Choroid plexus epithelial cell (primary cell): Measurements from ENCODE around the gene NCLN.
"Not testable (repeated sequence)": the region's sequence is repeated elsewhere in the genome, so short reads cannot be mapped to it uniquely, and the experiment has no call there.

Experiments
- DNase-seq: peaks from one replicate; pipeline ENCODE4 v3.0.0-alpha.2; 2010; ENCODE audit warnings: low read depth
- H3K4me3 ChIP-seq: 2 replicates; pipeline ENCODE4 v1.5.1; 2011; ENCODE audit warnings: low read depth, mild to moderate bottlenecking, control low read depth, low read length, moderate library complexity
- CTCF ChIP-seq: conservative IDR thresholded peaks from 2 replicates; pipeline ENCODE4 v1.5.1; 2011; ENCODE audit warnings: low read depth, mild to moderate bottlenecking, control low read depth, inconsistent platforms, low read length, moderate library complexity

NCLN gene

DNA sequence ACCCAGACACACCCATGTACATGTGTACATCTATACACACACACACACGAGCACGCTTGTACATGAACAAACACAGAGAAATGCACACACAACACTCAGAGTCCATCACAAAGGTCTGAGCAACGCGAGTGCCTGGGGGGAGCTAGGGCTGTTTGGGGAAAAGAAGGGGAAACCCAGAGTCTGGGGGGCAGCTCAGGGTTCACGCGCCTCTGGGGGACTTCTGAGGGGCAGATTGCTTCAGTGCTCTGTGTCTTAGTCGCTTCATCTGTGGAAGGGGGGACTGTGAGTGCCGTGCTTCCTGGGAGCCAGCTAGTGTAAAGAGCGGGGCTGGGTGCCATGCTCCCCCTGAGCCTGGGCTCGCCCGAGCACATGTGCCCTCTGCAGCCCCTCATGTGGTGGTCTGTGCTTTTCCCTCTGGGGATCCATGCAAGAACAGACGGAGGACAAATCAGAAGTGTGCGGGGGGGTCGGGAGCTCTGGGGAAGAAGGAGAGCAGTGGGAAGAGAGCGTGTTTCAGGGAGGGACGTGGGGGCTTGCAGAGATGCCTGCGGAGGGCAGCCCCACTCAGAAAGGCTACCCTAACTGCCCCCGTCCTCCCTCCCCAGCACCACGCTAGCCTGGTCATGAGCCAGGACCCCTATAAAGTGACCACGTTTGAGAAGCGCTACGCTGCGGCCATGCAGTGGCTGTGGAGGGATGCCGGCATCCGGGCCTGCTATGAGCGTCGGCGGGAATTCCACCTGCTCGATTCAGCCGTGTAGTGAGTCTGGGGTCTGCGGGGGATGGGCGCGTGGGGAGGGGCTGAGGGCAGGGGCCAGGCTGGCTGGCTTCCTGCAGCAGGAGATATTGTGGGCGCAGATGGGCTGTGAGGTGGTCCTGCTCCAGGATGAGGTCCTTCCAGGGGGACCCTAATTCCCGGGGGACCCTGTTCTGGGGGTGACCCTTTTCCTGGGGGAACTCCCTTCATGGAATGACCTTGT is 35.9 kb upstream of the NCLN start:
- no peak for TF ChIP-seq CTCF
- no peak for DNase-seq
- H3K4me3 ChIP-seq = no peak overlapping the region

DNA sequence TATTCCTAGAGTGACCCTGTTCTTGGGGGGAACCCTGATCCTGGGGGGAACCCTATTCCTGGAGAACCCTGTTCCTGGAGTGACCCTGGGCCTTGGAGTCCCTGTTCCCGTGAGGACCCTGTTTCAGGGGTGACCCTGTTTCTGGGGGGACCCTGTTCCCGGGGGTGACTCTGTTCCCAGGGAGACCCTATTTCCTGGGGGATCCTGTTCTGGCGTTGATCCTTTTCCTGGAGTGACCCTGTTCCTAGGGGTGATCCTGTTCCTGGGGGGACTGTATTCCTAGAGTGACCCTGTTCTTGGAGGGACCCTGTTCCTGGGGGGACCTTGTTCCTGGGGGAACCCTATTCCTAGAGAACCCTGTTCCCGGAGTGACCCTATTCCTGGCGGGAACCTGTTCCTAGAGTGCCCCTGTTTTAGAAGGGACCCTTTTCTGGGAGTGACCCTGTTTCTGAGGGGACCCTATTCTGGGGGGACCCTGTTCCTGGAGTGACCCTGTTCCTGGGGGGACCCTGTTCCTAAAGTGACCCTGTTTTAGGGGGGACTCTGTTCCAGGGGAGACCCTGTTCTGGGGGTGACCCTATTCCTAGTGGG is 34.9 kb upstream of the NCLN start:
- TF ChIP-seq CTCF = no peak
- no peak for DNase-seq
- no peak overlapping the region for H3K4me3 ChIP-seq

DNA sequence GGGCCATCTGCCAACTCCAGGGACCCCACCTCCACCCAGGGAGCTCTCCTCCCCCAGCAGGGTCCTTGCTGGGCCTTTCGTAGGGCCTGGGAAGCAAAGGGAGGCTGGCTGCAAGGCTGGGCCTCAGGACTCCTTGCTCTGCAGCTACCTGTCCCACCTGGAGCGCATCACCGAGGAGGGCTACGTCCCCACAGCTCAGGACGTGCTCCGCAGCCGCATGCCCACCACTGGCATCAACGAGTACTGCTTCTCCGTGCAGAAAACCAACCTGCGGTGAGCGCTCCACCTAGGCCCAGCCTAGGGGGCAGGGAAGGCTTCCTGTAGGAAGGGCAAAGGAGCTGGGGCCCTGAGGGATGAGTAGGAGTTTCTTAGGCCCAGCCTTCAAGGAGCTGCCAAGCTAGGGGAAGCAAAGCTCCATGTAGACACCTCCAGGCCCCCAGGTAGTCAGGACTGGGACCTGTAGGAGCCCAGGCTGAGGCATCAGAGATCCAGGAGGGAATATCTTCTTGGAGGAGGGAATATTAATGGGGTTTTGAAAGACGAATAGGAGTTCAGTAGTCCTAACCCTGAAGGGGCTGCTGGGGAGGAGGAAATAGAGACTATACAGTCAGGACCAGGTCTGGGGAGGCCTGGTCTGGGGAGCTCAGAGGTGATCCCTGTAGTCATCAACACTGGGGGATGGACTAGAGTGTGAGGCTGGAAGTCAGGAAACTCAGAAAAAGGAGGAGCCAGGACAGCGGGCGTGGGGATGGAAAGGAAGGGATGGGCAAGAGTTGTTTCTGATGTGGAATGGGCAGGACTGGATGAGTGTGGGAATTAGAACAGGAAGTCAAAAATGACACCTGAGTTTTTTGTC is 33.9 kb upstream of the NCLN start:
- no peak for DNase-seq
- no peak overlapping the region for H3K4me3 ChIP-seq
- TF ChIP-seq CTCF = no peak

GRCh38 chr19:3152419-3152780 is 33.3 kb upstream of the NCLN start:
- no peak for DNase-seq
- no peak for TF ChIP-seq CTCF
- no peak overlapping the region for H3K4me3 ChIP-seq

GRCh38 chr19:3153286-3154230 is 32.2 kb upstream of the NCLN start:
- TF ChIP-seq CTCF = no peak
- no peak overlapping the region for H3K4me3 ChIP-seq
- no peak for DNase-seq

DNA sequence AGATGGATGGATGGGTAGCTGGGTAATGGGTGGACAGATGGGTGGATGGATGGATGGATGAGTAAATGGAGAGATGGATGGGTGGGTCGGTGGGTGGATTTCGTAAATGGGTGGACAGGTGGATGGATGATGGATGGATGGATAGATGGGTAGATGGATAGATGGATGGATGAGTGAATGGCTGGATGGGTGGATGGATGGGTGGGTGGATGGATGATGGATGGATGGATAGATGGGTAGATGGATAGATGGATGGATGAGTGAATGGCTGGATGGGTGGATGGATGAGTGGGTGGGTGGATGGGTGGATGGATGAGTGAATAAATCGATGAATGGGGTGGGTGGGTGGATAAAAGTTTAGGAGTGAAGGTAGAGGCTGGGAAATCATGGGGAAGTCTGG is 31.3 kb upstream of the NCLN start:
- not testable (repeated sequence) for DNase-seq, H3K4me3 ChIP-seq
